IMR-90 (cell line): ENCODE results near the gene RPRML. TPM values are rescaled to one million over a fixed set of nuclear protein-coding genes. Genes with fewer than 3 reads are reported as not detected.

Experiments used
- ATAC-seq: fragments of 200-7000 bp; cut with Tn5 transposase; 2 replicates; pipeline ENCODE4 v1.9.1; 2020; ENCODE audit warnings: low read depth, mild to moderate bottlenecking, moderate library complexity
- BruUV-seq: library from RNA; stranded (reverse); fragments of 400-500 nt; replicated peaks from 2 replicates; lab custom pipeline; 2021; lab: Mats Ljungman, UMichigan
- CTCF ChIA-PET: fragments of 300-600 bp; formaldehyde crosslinking; extraction: SDS; loops from one replicate; lab custom pipeline; 2021; ENCODE audit warnings: antibody characterized with exemption; lab: Yijun Ruan, JAX
- POLR2A ChIA-PET: fragments of 300-600 bp; sonication (Branson Sonifier 250); formaldehyde crosslinking; loops from one replicate; lab custom pipeline; 2022; ENCODE audit warnings: antibody characterized with exemption; ENCODE audit not compliant: unreplicated experiment; lab: Charles Lee
- DNase-seq: peaks from one replicate; pipeline ENCODE4 v3.0.0; 2013
- H2AFZ ChIP-seq: replicated peaks from 2 replicates; pipeline ENCODE3; 2013; ENCODE audit warnings: low read length, mild to moderate bottlenecking; ENCODE audit not compliant: poor library complexity
- H2AK5ac ChIP-seq: 2 replicates; pipeline ENCODE4 v1.6.1; 2013; ENCODE audit warnings: low read depth, low read length, inconsistent platforms
- H2AK9ac ChIP-seq: replicated peaks from 2 replicates; pipeline ENCODE3; 2013; ENCODE audit warnings: mild to moderate bottlenecking, low read depth, low read length, moderate library complexity; ENCODE audit not compliant: poor library complexity
- H2BK120ac ChIP-seq: 2 replicates; pipeline ENCODE4 v1.6.1; 2013; ENCODE audit warnings: low read depth, low read length, inconsistent platforms
- H2BK15ac ChIP-seq: 3 replicates; pipeline ENCODE4 v1.6.1; 2013; ENCODE audit warnings: low read depth, low read length, inconsistent platforms
- H2BK20ac ChIP-seq: 2 replicates; pipeline ENCODE4 v1.6.1; 2013; ENCODE audit warnings: low read depth, mild to moderate bottlenecking, inconsistent platforms, low read length, moderate library complexity
- H2BK5ac ChIP-seq: 2 replicates; pipeline ENCODE4 v1.6.1; 2013; ENCODE audit warnings: mild to moderate bottlenecking, low read depth, low read length, inconsistent platforms; ENCODE audit not compliant: poor library complexity, severe bottlenecking
- H3K14ac ChIP-seq: replicated peaks from 2 replicates; pipeline ENCODE4 v1.6.1; 2013; ENCODE audit warnings: low read depth, low read length, inconsistent platforms
- H3K18ac ChIP-seq: 2 replicates; pipeline ENCODE4 v1.6.1; 2013; ENCODE audit warnings: low read depth, low read length, control low read depth
- H3K23ac ChIP-seq: 2 replicates; pipeline ENCODE4 v1.6.1; 2013; ENCODE audit warnings: low read depth, low read length, inconsistent platforms
- H3K27ac ChIP-seq: 2 replicates; pipeline ENCODE4 v1.5.1; 2013; ENCODE audit warnings: mild to moderate bottlenecking, control low read depth, low read length; ENCODE audit not compliant: insufficient read depth
- H3K27me3 ChIP-seq: 2 replicates; pipeline ENCODE4 v1.6.1; 2013; ENCODE audit warnings: low read length; ENCODE audit not compliant: control insufficient read depth, insufficient read depth
- H3K36me3 ChIP-seq: 2 replicates; pipeline ENCODE4 v1.6.1; 2013; ENCODE audit warnings: low read length, mixed read lengths; ENCODE audit not compliant: control insufficient read depth, insufficient read depth
- H3K4ac ChIP-seq: 2 replicates; pipeline ENCODE4 v1.6.1; 2013; ENCODE audit warnings: low read depth, low read length, inconsistent platforms
- H3K4me1 ChIP-seq: 2 replicates; pipeline ENCODE4 v1.6.1; 2013; ENCODE audit warnings: low read length, mixed read lengths; ENCODE audit not compliant: control insufficient read depth, insufficient read depth
- H3K4me2 ChIP-seq: 2 replicates; pipeline ENCODE4 v1.6.1; 2013; ENCODE audit warnings: low read depth, mild to moderate bottlenecking, control low read depth, low read length, moderate library complexity
- H3K4me3 ChIP-seq: 2 replicates; pipeline ENCODE4 v1.5.1; 2013; ENCODE audit warnings: low read depth, mild to moderate bottlenecking, control low read depth, low read length, moderate library complexity; ENCODE audit not compliant: insufficient read depth
- H3K56ac ChIP-seq: 2 replicates; pipeline ENCODE4 v1.6.1; 2013; ENCODE audit warnings: low read length, inconsistent platforms; ENCODE audit not compliant: insufficient read depth; ENCODE audit errors: extremely low read depth
- H3K79me1 ChIP-seq, 2 experiments: 2 replicates each; pipeline ENCODE4 v1.6.1; 2013; ENCODE audit warnings: low read length in 2 of 2, inconsistent platforms in 1 of 2, low read depth in 1 of 2
- H3K9ac ChIP-seq: 2 replicates; pipeline ENCODE4 v1.6.1; 2013; ENCODE audit warnings: low read depth, low read length, control low read depth
- H3K9me1 ChIP-seq: 2 replicates; pipeline ENCODE4 v1.6.1; 2013; ENCODE audit warnings: low read length, inconsistent platforms; ENCODE audit not compliant: insufficient read depth
- H3K9me3 ChIP-seq: 2 replicates; pipeline ENCODE4 v1.6.1; 2013; ENCODE audit warnings: low read length; ENCODE audit not compliant: control insufficient read depth, insufficient read depth
- H4K20me1 ChIP-seq: 2 replicates; pipeline ENCODE4 v1.6.1; 2013; ENCODE audit warnings: low read length, inconsistent platforms; ENCODE audit not compliant: insufficient read depth
- H4K5ac ChIP-seq: 2 replicates; pipeline ENCODE4 v1.6.1; 2013; ENCODE audit warnings: mild to moderate bottlenecking, low read depth, low read length, control low read depth
- H4K8ac ChIP-seq, 2 experiments: 2 replicates each; pipeline ENCODE4 v1.6.1; 2013; ENCODE audit warnings: low read depth in 2 of 2, low read length in 2 of 2, control low read depth in 1 of 2, inconsistent platforms in 1 of 2
- H4K91ac ChIP-seq: 2 replicates; pipeline ENCODE4 v1.6.1; 2013; ENCODE audit warnings: low read depth, low read length, inconsistent platforms; ENCODE audit not compliant: insufficient read depth
- CEBPB ChIP-seq: IDR thresholded peaks from 2 replicates; pipeline ENCODE4 v1.6.1; 2012; ENCODE audit warnings: low read depth, low read length, improper control_type of control experiment
- CTCF ChIP-seq: conservative IDR thresholded peaks from 2 replicates; pipeline ENCODE4 v1.5.1; 2012; ENCODE audit warnings: mild to moderate bottlenecking, low read depth, low read length, improper control_type of control experiment
- FOS ChIP-seq: fragments of 150-350 bp; IDR thresholded peaks from 2 replicates; pipeline ENCODE4 v1.6.1; 2016; ENCODE audit warnings: low read depth, low read length
- MAZ ChIP-seq: IDR thresholded peaks from 2 replicates; pipeline ENCODE4 v1.6.1; 2012; ENCODE audit warnings: low read depth, mild to moderate bottlenecking, low read length, improper control_type of control experiment, moderate library complexity, borderline replicate concordance
- POLR2A ChIP-seq: IDR thresholded peaks from 2 replicates; pipeline ENCODE4 v1.6.1; 2012; ENCODE audit warnings: mild to moderate bottlenecking, low read depth, low read length
- RCOR1 ChIP-seq: IDR thresholded peaks from 2 replicates; pipeline ENCODE4 v1.6.1; 2012; ENCODE audit warnings: mild to moderate bottlenecking, low read length, improper control_type of control experiment; ENCODE audit not compliant: insufficient replicate concordance
- SMC3 ChIP-seq: fragments of 150-350 bp; IDR thresholded peaks from 2 replicates; pipeline ENCODE4 v1.6.1; 2016; ENCODE audit warnings: low read depth, mild to moderate bottlenecking, antibody characterized with exemption, low read length, moderate library complexity
- USF2 ChIP-seq: fragments of 150-350 bp; IDR thresholded peaks from 2 replicates; pipeline ENCODE4 v1.6.1; 2017; ENCODE audit warnings: mild to moderate bottlenecking, antibody characterized with exemption, low read length, low read depth
- WGBS, 2 experiments: methylation state at CpG; one replicate each; pipeline versions ENCODE4 v1.1.5 to v1.1.7; 2013; ENCODE audit warnings: missing lambda C conversion rate in 2 of 2; ENCODE audit not compliant: insufficient read length in 1 of 2; ENCODE audit errors: extremely low coverage in 2 of 2; 5-methylcytosine and 5-hydroxymethylcytosine counted together
- dilution Hi-C: fragments of 300-500 bp; cut with HindIII; formaldehyde crosslinking; loops from one replicate; pipeline ENCODE4 v1.14.3; 2018; ENCODE audit warnings: low sequenced_read_pairs; ENCODE audit not compliant: unreplicated experiment
- in situ Hi-C: fragments of 300-500 bp; cut with MboI; formaldehyde crosslinking; loops from 3 replicates; pipeline ENCODE4 v1.14.3; 2019; ENCODE audit warnings: low sequenced_read_pairs, inconsistent platforms, mixed read lengths
- intact Hi-C: fragments of 100-400 bp; cut with micrococcal nuclease; formaldehyde crosslinking; loops from 2 replicates; pipeline ENCODE4 v1.10.0; 2022
- polyA plus RNA-seq, 3 experiments: library from polyadenylated mRNA; depleted of rRNA; stranded (reverse); fragments of >200 nt; gene quantifications; 2 replicates each; pipeline ENCODE4 v1.2.3, GENCODE V29; 2012; ENCODE audit warnings: low replicate concordance in 1 of 3
- total RNA-seq: library from RNA; depleted of rRNA; stranded (reverse); fragments of >200 nt; gene quantifications from 2 replicates; pipeline ENCODE4 v1.2.3, GENCODE V29; 2012

The RPRML gene
- total and polyA plus RNA-seq, 2 of the 4 experiments (the other 2 are of a cell fraction), result not detected

- TF ChIP-seq SMC3 (no peak), CEBPB (no peak), FOS (no peak), MAZ (no peak), USF2 (no peak), RCOR1 (no peak), POLR2A (no peak), CTCF (0 out of 2 replicates have a peak, but pooled peaks have one; percentile 12)
- peaks cover 3% of the 10 kb centered on the region for H3K4me1 ChIP-seq
- H3K56ac ChIP-seq, result no peak overlapping the region
- H3K4ac ChIP-seq, result no peak overlapping the region
- no peak overlapping the region for H2BK20ac ChIP-seq
- CTCF ChIA-PET, result no interaction called here
- no peaks in the 10 kb centered on the region for H3K36me3 ChIP-seq
- no peak overlapping the region for H3K4me3 ChIP-seq
- in situ Hi-C loops, result no loop called here
- no peaks in the 10 kb centered on the region for H4K20me1 ChIP-seq
- no peak overlapping the region for H4K8ac ChIP-seq
- no TSS peak for BruUV-seq
- DNase-seq (peak; percentile 18), ATAC-seq (no peak)
- no peaks in the 10 kb centered on the region for H3K79me1 ChIP-seq
- H3K9ac ChIP-seq, result no peak overlapping the region
- no peak overlapping the region for H3K18ac ChIP-seq
- no peak overlapping the region for H4K5ac ChIP-seq
- H3K14ac ChIP-seq, result no peak overlapping the region
- intact Hi-C loops, result no loop called here
- no peak overlapping the region for H2BK120ac ChIP-seq
- H2BK15ac ChIP-seq, result no peak overlapping the region
- no peak overlapping the region for H2BK5ac ChIP-seq
- no peak overlapping the region for H2AFZ ChIP-seq
- no peak overlapping the region for H4K91ac ChIP-seq
- dilution Hi-C loops, result no loop called here
- H3K23ac ChIP-seq, result no peak overlapping the region
- H3K4me2 ChIP-seq, result no peak overlapping the region
- H2AK9ac ChIP-seq, result no peak overlapping the region
- no peak overlapping the region for H2AK5ac ChIP-seq
- WGBS, 2 experiments, result no CpG with 5 or more reads among the region's 7 CpGs
- H3K9me3 ChIP-seq, result no peaks in the 10 kb centered on the region
- no peaks in the 10 kb centered on the region for H3K9me1 ChIP-seq
- H3K27me3 ChIP-seq, result peaks cover 60% of the 10 kb centered on the region
- POLR2A ChIA-PET, result no interaction called here
- no peak overlapping the region for H3K27ac ChIP-seq
Measured at GRCh38 chr17:46977348-46977747, 1.7 kb downstream of the RPRML start.
